K562 (cell line): Measurements from ENCODE around the gene EHBP1. TPM values are rescaled to one million over a fixed set of nuclear protein-coding genes. Genes with fewer than 3 reads are reported as not detected.
"Not testable (repeated sequence)": the region's sequence is repeated elsewhere in the genome, so short reads cannot be mapped to it uniquely, and the experiment has no call there.

Source experiments
- ATAC-seq: fragments of 200-7000 bp; cut with Tn5 transposase; 3 replicates; pipeline ENCODE4 v1.9.1; 2020; ENCODE audit warnings: moderate library complexity
- BruUV-seq: library from RNA; stranded (reverse); fragments of 400-500 nt; replicated peaks from 2 replicates; lab custom pipeline; 2021; lab: Mats Ljungman, UMichigan
- CTCF ChIA-PET: fragments of 300-600 bp; formaldehyde crosslinking; extraction: SDS; loops from one replicate; lab custom pipeline; 2021; ENCODE audit warnings: low intra/inter-chr PET ratio; lab: Yijun Ruan, JAX
- POLR2A ChIA-PET: fragments of 300-600, 350-650 bp; sonication (Branson Sonifier 250); formaldehyde crosslinking; extraction: SDS; loops from one replicate; lab custom pipeline; 2021; ENCODE audit warnings: antibody characterized with exemption, inconsistent platforms; lab: Yijun Ruan, JAX
- DNase-seq, 4 experiments: peaks; one replicate each; pipeline versions ENCODE4 v3.0.0 to v3.0.0-alpha.2; 2011 to 2018; ENCODE audit warnings: low spot score in 3 of 4, mixed read lengths in 3 of 4; ENCODE audit errors: extremely low read depth in 1 of 4
- FAIRE-seq: peaks from 2 replicates; lab custom pipeline; 2011; peaks lifted over from hg19 to GRCh38; lab: Jason Lieb, UNC
- H2AFZ ChIP-seq: 2 replicates; pipeline ENCODE4 v1.6.0; 2011; ENCODE audit warnings: low read depth, low read length, control low read depth, inconsistent platforms
- H3K27ac ChIP-seq: fragments of 200-600 bp; 3 replicates; pipeline ENCODE4 v1.8.0; 2011; ENCODE audit warnings: low read depth, mild to moderate bottlenecking, control low read depth, inconsistent platforms, low read length, moderate library complexity, mixed read lengths; ENCODE audit errors: extremely low read depth
- H3K27me3 ChIP-seq, 2 experiments: fragments of 300-600 bp in 1 of 2; 2 replicates in 1 of 2; 3 replicates in 1 of 2; pipeline versions ENCODE4 v1.6.0 to v1.8.0; 2011; ENCODE audit warnings: inconsistent platforms in 2 of 2, low read length in 2 of 2, mild to moderate bottlenecking in 1 of 2, mixed read lengths in 1 of 2, moderate library complexity in 1 of 2; ENCODE audit not compliant: control insufficient read depth in 2 of 2, insufficient read depth in 2 of 2
- H3K36me3 ChIP-seq: fragments of 300-600 bp; 3 replicates; pipeline ENCODE4 v1.8.0; 2011; ENCODE audit warnings: mild to moderate bottlenecking, low read length, inconsistent platforms; ENCODE audit not compliant: control insufficient read depth, insufficient read depth
- H3K4me1 ChIP-seq, 2 experiments: fragments of 200-600 bp in 1 of 2; replicated peaks in 1 of 2; 2 replicates in 1 of 2; 3 replicates in 1 of 2; pipeline versions ENCODE4 v1.5.1 to v1.8.0; 2011; ENCODE audit warnings: inconsistent platforms in 2 of 2, low read length in 2 of 2, mild to moderate bottlenecking in 1 of 2, mixed read lengths in 1 of 2, moderate library complexity in 1 of 2; ENCODE audit not compliant: control insufficient read depth in 2 of 2, insufficient read depth in 2 of 2
- H3K4me2 ChIP-seq: 2 replicates; pipeline ENCODE4 v1.6.1; 2011; ENCODE audit warnings: low read length, control low read depth, inconsistent platforms, mixed read lengths; ENCODE audit not compliant: insufficient read depth
- H3K4me3 ChIP-seq: fragments of 200-600 bp; sonication (generic), shearing (Covaris generic); 2 replicates; pipeline ENCODE4 v1.5.1; 2016; ENCODE audit warnings: control low read depth, inconsistent platforms
- H3K79me2 ChIP-seq: fragments of 200-600 bp; 3 replicates; pipeline ENCODE4 v1.8.0; 2011; ENCODE audit warnings: low read length, inconsistent platforms; ENCODE audit not compliant: control insufficient read depth, insufficient read depth
- H3K9ac ChIP-seq, 2 experiments: 2 replicates each; pipeline versions ENCODE4 v1.6.0 to v1.6.1; 2011; ENCODE audit warnings: low read depth in 2 of 2, low read length in 2 of 2, control low read depth in 1 of 2, inconsistent platforms in 1 of 2, mild to moderate bottlenecking in 1 of 2, mixed read lengths in 1 of 2; ENCODE audit not compliant: insufficient read depth in 1 of 2
- H3K9me1 ChIP-seq: one replicate; pipeline ENCODE4 v1.6.0; 2011; ENCODE audit warnings: inconsistent platforms, mild to moderate bottlenecking, low read length, moderate library complexity; ENCODE audit not compliant: control insufficient read depth, insufficient read depth
- H3K9me3 ChIP-seq: replicated peaks from 2 replicates; pipeline ENCODE4 v1.5.1; 2011; ENCODE audit warnings: low read depth, low read length, inconsistent platforms; ENCODE audit not compliant: control insufficient read depth, insufficient read depth
- H4K20me1 ChIP-seq: replicated peaks from 2 replicates; pipeline ENCODE4 v1.6.1; 2011; ENCODE audit warnings: low read length, inconsistent platforms, mixed read lengths; ENCODE audit not compliant: control insufficient read depth, insufficient read depth
- CTCF ChIP-seq, 3 experiments: IDR thresholded peaks in 2 of 3; conservative IDR thresholded peaks in 1 of 3; 2 replicates each; pipeline ENCODE4 v1.5.1; 2011 to 2012; ENCODE audit warnings: low read length in 3 of 3, mild to moderate bottlenecking in 3 of 3, control low read depth in 2 of 3, improper control_type of control experiment in 1 of 3, inconsistent platforms in 1 of 3, low read depth in 1 of 3, mixed read lengths in 1 of 3, moderate library complexity in 1 of 3; ENCODE audit not compliant: insufficient read depth in 2 of 3
- HIVEP1 ChIP-seq: fragments of 250-450 bp; sonication (Bioruptor Pico); IDR thresholded peaks from 2 replicates; pipeline ENCODE4 v1.4.0; 2020; ENCODE audit warnings: mild to moderate bottlenecking
- PATZ1 ChIP-seq: fragments of 250-450 bp; sonication (Bioruptor Pico); IDR thresholded peaks from 2 replicates; pipeline ENCODE4 v1.5.0; 2020; ENCODE audit warnings: mild to moderate bottlenecking, borderline replicate concordance
- TFE3 ChIP-seq: fragments of 450-650 bp; formaldehyde crosslinking; IDR thresholded peaks from 2 replicates; pipeline ENCODE4 v1.4.0; 2020; ENCODE audit warnings: mild to moderate bottlenecking, mixed read lengths
- THRB ChIP-seq: fragments of 450-650 bp; formaldehyde crosslinking; conservative IDR thresholded peaks from 2 replicates; pipeline ENCODE4 v1.4.0; 2022; ENCODE audit warnings: mild to moderate bottlenecking, missing genetic modification characterization
- ZNF121 ChIP-seq: sonication (generic); formaldehyde crosslinking; conservative IDR thresholded peaks from 2 replicates; pipeline ENCODE4 v1.8.0; 2022; ENCODE audit warnings: missing genetic modification reagents
- ZNF146 ChIP-seq: IDR thresholded peaks from one replicate; pipeline ENCODE4 v1.6.1; 2018; ENCODE audit warnings: missing compliant biosample characterization; ENCODE audit not compliant: unreplicated experiment
- WGBS: fragments of 100-300 bp; shearing (Covaris generic); methylation state at CpG from one replicate; pipeline ENCODE4 v1.1.6; 2016; ENCODE audit warnings: low coverage, mixed read lengths; ENCODE audit not compliant: insufficient coverage; ENCODE audit errors: missing lambda C conversion rate; 5-methylcytosine and 5-hydroxymethylcytosine counted together
- in situ Hi-C: fragments of 300-500 bp; cut with MboI; formaldehyde crosslinking; loops from 4 replicates; pipeline ENCODE4 v1.15.0; 2018; ENCODE audit warnings: inconsistent platforms, mixed read lengths
- intact Hi-C: fragments of 100-400 bp; cut with micrococcal nuclease; formaldehyde crosslinking; loops from 2 replicates; pipeline ENCODE4 v1.14.2; 2022
- polyA plus RNA-seq, 8 experiments: library from polyadenylated mRNA; depleted of rRNA in 4 of 8; stranded (reverse) in 5 of 8; unstranded in 3 of 8; fragments of >200 nt; fragmentation: Nextera tagmentation in 2 of 8; fragmentation: Illumina TruSeq in 1 of 8; extraction: Ambion mirVana in 2 of 8; extraction: Trizol in 1 of 8; gene quantifications; 2 replicates each; pipeline versions ENCODE4 v1.2.1 to v1.2.3, GENCODE V29; 2011 to 2014; ENCODE audit warnings: inconsistent platforms in 1 of 8, missing spikeins in 1 of 8
- total RNA-seq, 7 experiments: library from RNA; depleted of rRNA in 6 of 7; stranded (reverse); fragments of >200 nt in 6 of 7; fragmentation: Illumina TruSeq in 2 of 7; extraction: Trizol in 2 of 7; gene quantifications; 2 replicates each; pipeline versions ENCODE4 v1.2.1 to v1.2.3, GENCODE V29; 2011 to 2021; ENCODE audit warnings: low replicate concordance in 1 of 7

EHBP1 gene
- total and polyA plus RNA-seq, 9 of the 15 experiments (the other 6 are each of a cell fraction or from before 2014, with no cell fraction given), result 8.9 to 26.6 (median 19.3) TPM

- FAIRE-seq (no peak), ATAC-seq (no peak), DNase-seq (no peak)
- no peaks in the 10 kb centered on the region for H4K20me1 ChIP-seq
- no peaks in the 10 kb centered on the region for H3K36me3 ChIP-seq
- in situ Hi-C loops (no loop called here), intact Hi-C loops (loop anchor here (10.0 kb wide), 2 partner anchors 351 to 471 kb away; no protein-coding TSS in a partner anchor)
- no peak overlapping the region for H3K4me3 ChIP-seq
- no peak overlapping the region for H3K27ac ChIP-seq
- H3K4me1 ChIP-seq, result no peaks in the 10 kb centered on the region
- no peaks in the 10 kb centered on the region for H3K27me3 ChIP-seq
- TF ChIP-seq HIVEP1 (CRISPR knock-in tag), result no peak
- no peak for TF ChIP-seq PATZ1 (CRISPR knock-in tag)
- TF ChIP-seq ZNF121 (CRISPR knock-in tag), result 0 out of 2 replicates have a peak, but pooled peaks have one; percentile 1
- TF ChIP-seq THRB (CRISPR knock-in tag), result no peak
- no peak for TF ChIP-seq TFE3
- TF ChIP-seq ZNF146 (CRISPR knock-in tag), result no peak
- no peak for TF ChIP-seq CTCF (IDR thresholded peaks at IDR 0.05 in 2 of 3, conservative IDR thresholded peaks at IDR 0.05 in 1 of 3; ENCODE audit: insufficient read depth in 2 of 3, low read depth in 1 of 3, low read length in 3 of 3)
- no peaks in the 10 kb centered on the region for H3K9me1 ChIP-seq
- BruUV-seq, result no TSS peak
- H3K9me3 ChIP-seq, result no peaks in the 10 kb centered on the region; the same call in 1 of the 2 replicates
- H2AFZ ChIP-seq, result no peak overlapping the region
- WGBS, result 3% methylated on average over 3 of the region's 3 CpGs
- H3K4me2 ChIP-seq, result no peak overlapping the region
- POLR2A ChIA-PET, result no interaction called here
- CTCF ChIA-PET, result no interaction called here
- no peak overlapping the region for H3K9ac ChIP-seq
- no peaks in the 10 kb centered on the region for H3K79me2 ChIP-seq
These were observed 368.5 kb downstream of the EHBP1 start for GRCh38 chr2:63073994-63074393.

GRCh38 chr2:63074399-63074798 is 368.9 kb downstream of the EHBP1 start:
- CTCF ChIA-PET, H3K9me1 ChIP-seq, in situ Hi-C loops: not testable (repeated sequence)

More at GRCh38 chr2:63074399-63074798, 368.9 kb downstream of the EHBP1 start:
- H4K20me1 ChIP-seq, H3K27me3 ChIP-seq, ATAC-seq, DNase-seq, FAIRE-seq, H3K9ac ChIP-seq, BruUV-seq, H2AFZ ChIP-seq, H3K36me3 ChIP-seq, H3K4me2 ChIP-seq, H3K9me3 ChIP-seq, H3K4me3 ChIP-seq, H3K27ac ChIP-seq, H3K4me1 ChIP-seq, H3K79me2 ChIP-seq, POLR2A ChIA-PET: not testable (repeated sequence)
- intact Hi-C loops, result loop anchor here (10.0 kb wide), 2 partner anchors 350 to 470 kb away; no protein-coding TSS in a partner anchor
- WGBS, result 4% methylated on average over 2 of the region's 4 CpGs
